Testis (tissue), 5 donors: ENCODE data around the gene NFKBIA. TPM values are rescaled to one million over a fixed set of nuclear protein-coding genes. Genes with fewer than 3 reads are reported as not detected.

Experiments used
- DNase-seq: peaks from one replicate; pipeline ENCODE4 v3.0.0-alpha.2; 2019
- H3K27ac ChIP-seq, 2 donors: fragments of 200-600 bp; sonication (generic); one replicate each; pipeline ENCODE4 v1.5.1; 2019
- H3K27me3 ChIP-seq: fragments of 200-600 bp; sonication (generic); one replicate; pipeline ENCODE4 v1.5.1; 2019
- H3K36me3 ChIP-seq: fragments of 200-600 bp; sonication (generic); one replicate; pipeline ENCODE4 v1.5.1; 2017; ENCODE audit warnings: low read depth; ENCODE audit errors: missing control alignments
- H3K4me1 ChIP-seq: fragments of 200-600 bp; sonication (generic); one replicate; pipeline ENCODE4 v1.5.1; 2019
- H3K4me3 ChIP-seq, 2 donors: fragments of 200-600 bp; sonication (generic); one replicate each; pipeline ENCODE4 v1.5.1; 2017 to 2019
- H3K9me3 ChIP-seq: fragments of 200-600 bp; sonication (generic); one replicate; pipeline ENCODE4 v1.5.1; 2017
- CTCF ChIP-seq, 3 experiments: fragments of 450-650 bp in 2 of 3; fragments of 200-600 bp in 1 of 3; sonication (generic) in 1 of 3; IDR thresholded peaks; one replicate each; pipeline ENCODE4 v1.5.1; 2016 to 2019; ENCODE audit warnings: antibody characterized with exemption in 3 of 3, mild to moderate bottlenecking in 2 of 3, moderate library complexity in 1 of 3
- POLR2A ChIP-seq: fragments of 450-650 bp; IDR thresholded peaks from one replicate; pipeline ENCODE4 v1.6.1; 2017; ENCODE audit warnings: antibody characterized with exemption, mild to moderate bottlenecking, moderate library complexity
- WGBS, 2 donors: methylation state at CpG; one replicate each; pipeline ENCODE4 v1.1.5; 2018; 5-methylcytosine and 5-hydroxymethylcytosine counted together
- intact Hi-C: fragments of 100-400 bp; cut with DNase I; formaldehyde crosslinking; loops from one replicate; pipeline ENCODE4 v1.15.1; 2023; ENCODE audit warnings: low total_unique reads
- long read RNA-seq, 2 donors: transcript quantifications; one replicate each; lab custom pipeline, GENCODE V29; 2026
- polyA plus RNA-seq: library from polyadenylated mRNA; stranded (reverse); fragments of 350-450 nt; fragmentation: Illumina TruSeq; extraction: RNeasy Lipid Tissue Mini Kit (QIAGEN cat#74804); gene quantifications from one replicate; pipeline ENCODE4 v1.2.3, GENCODE V29; 2014; ENCODE audit warnings: low read depth, low replicate concordance; ENCODE audit not compliant: insufficient read depth
- total RNA-seq, 2 donors: library from RNA; depleted of rRNA; stranded (reverse); fragments of >200 nt; gene quantifications; one replicate each; pipeline ENCODE4 v1.2.3, GENCODE V29; 2016

The NFKBIA gene
- 100 to 1,000 TPM; 154 to 171 TPM for total RNA-seq
- 64.7 TPM for polyA plus RNA-seq
- long read RNA-seq, donor 1, transcript NFKBIA-209 (5 exons, 1,537 nt), result minor isoform, 5 of 51 reads
- long read RNA-seq, donor 1, transcript NFKBIA-201 (6 exons, 1,558 nt), result major isoform, 31 of 51 reads
- long read RNA-seq, donor 1, partial matches to known transcripts, result 13 of 51 reads
- long read RNA-seq, donor 1, other reads (novel, unspliced or antisense), result 0 of 51 reads
- long read RNA-seq, donor 2, transcript NFKBIA-209 (5 exons, 1,537 nt), result minor isoform, 5 of 41 reads
- long read RNA-seq, donor 2, transcript NFKBIA-201 (6 exons, 1,558 nt), result major isoform, 21 of 41 reads
- long read RNA-seq, donor 2, partial matches to known transcripts, result 11 of 41 reads
- long read RNA-seq, donor 2, other reads (novel, unspliced or antisense), result 0 of 41 reads

- WGBS, 2 donors, result 0 to 1% methylated on average over 42 to 50 of the region's 69 CpGs
- Histone ChIP-seq H3K4me1 (peaks cover 28% of the 10 kb centered on the region), H3K9me3 (no peaks in the 10 kb centered on the region), H3K4me3 (peak within 1 kb of the TSS; percentile 92 to 96), H3K27me3 (no peaks in the 10 kb centered on the region), H3K36me3 (no peaks in the 10 kb centered on the region), H3K27ac (peak within 1 kb of the TSS; percentile 96 to 99)
- intact Hi-C loops, result loop anchor here (1.0 to 10.0 kb wide), 2 partner anchors 68 to 190 kb away; no protein-coding TSS in a partner anchor
- DNase-seq, result peak; percentile 87
- TF ChIP-seq CTCF (IDR thresholded peaks at IDR 0.05), result peak in 1 of 3 experiments; percentile 10
- TF ChIP-seq POLR2A, result peak; percentile 38
Observed at GRCh38 chr14:35404449-35405303, at the start of gene NFKBIA. NFKBIA (minus strand) TSS chr14:35404749; CDS start chr14:35404644, 105 bp downstream.

- no peaks in the 10 kb centered on the region for H3K36me3 ChIP-seq
- H3K4me3 ChIP-seq, result no peak overlapping the region
- intact Hi-C loops, result no loop called here
- no peak for TF ChIP-seq POLR2A
- no peak for TF ChIP-seq CTCF (IDR thresholded peaks at IDR 0.05)
- WGBS, 2 donors, result 65 to 73% methylated on average over 1 of the region's 1 CpG
- H3K27me3 ChIP-seq, result no peaks in the 10 kb centered on the region
- H3K27ac ChIP-seq, result no peak overlapping the region
- DNase-seq, result no peak
- H3K9me3 ChIP-seq, result no peaks in the 10 kb centered on the region
- H3K4me1 ChIP-seq, result no peaks in the 10 kb centered on the region
Observed at GRCh38 chr14:35446450-35446849, 41.9 kb upstream of the NFKBIA start.

- Histone ChIP-seq H3K27me3 (no peaks in the 10 kb centered on the region), H3K9me3 (no peaks in the 10 kb centered on the region), H3K4me3 (no peak overlapping the region), H3K27ac (no peak overlapping the region), H3K4me1 (no peaks in the 10 kb centered on the region), H3K36me3 (no peaks in the 10 kb centered on the region)
- TF ChIP-seq CTCF (IDR thresholded peaks at IDR 0.05) (no peak), POLR2A (no peak)
- no peak for DNase-seq
- WGBS, 2 donors, result 70 to 86% methylated on average over 1 of the region's 1 CpG
- intact Hi-C loops, result no loop called here
Observed at GRCh38 chr14:35444104-35444503, 39.6 kb upstream of the NFKBIA start.

- 87 to 96% methylated on average over 4 of the region's 4 CpGs for WGBS, 2 donors
- intact Hi-C loops, result no loop called here
- Histone ChIP-seq H3K4me1 (no peaks in the 10 kb centered on the region), H3K27me3 (no peaks in the 10 kb centered on the region), H3K27ac (no peak overlapping the region), H3K9me3 (no peaks in the 10 kb centered on the region), H3K4me3 (no peak overlapping the region), H3K36me3 (no peaks in the 10 kb centered on the region)
- no peak for TF ChIP-seq POLR2A
- no peak for TF ChIP-seq CTCF (IDR thresholded peaks at IDR 0.05)
- no peak for DNase-seq
Observed at GRCh38 chr14:35441160-35441559, 36.6 kb upstream of the NFKBIA start.
